SK-N-MC (cell line): ENCODE results near the gene KRT31.

Experiments used
- EZH2 ChIP-seq: fragments of 200-600 bp; sonication (generic); IDR thresholded peaks from one replicate; pipeline ENCODE4 v1.6.1; 2017; ENCODE audit warnings: antibody characterized with exemption
- POLR2AphosphoS5 ChIP-seq: IDR thresholded peaks from 2 replicates; pipeline ENCODE4 v1.6.1; 2012; ENCODE audit warnings: mild to moderate bottlenecking, low read depth, low read length, borderline replicate concordance

DNA sequence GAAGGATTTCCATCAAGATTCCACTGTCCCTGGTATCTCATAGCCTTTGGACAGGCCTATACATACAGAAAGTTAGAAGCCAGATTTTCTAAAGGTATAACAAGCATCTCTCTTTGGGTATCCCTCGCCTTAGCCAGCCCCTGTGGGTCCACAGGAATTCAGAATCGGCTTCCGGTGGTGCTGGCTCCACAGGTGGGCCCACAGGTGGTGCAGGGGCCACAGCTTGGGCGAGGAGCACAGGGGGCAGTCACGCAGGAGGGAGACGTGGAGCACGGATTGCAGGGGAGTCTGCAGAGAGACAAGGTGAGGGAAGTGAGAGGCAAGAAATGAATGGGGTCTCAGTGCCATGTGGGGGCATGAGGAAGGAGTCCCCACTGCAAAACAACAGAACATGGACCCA is 39.8 kb upstream of the KRT31 start:
- TF ChIP-seq POLR2AphosphoS5: no peak
- no peak for TF ChIP-seq EZH2
